Measurements from ENCODE around the gene RAB39A.

DNA sequence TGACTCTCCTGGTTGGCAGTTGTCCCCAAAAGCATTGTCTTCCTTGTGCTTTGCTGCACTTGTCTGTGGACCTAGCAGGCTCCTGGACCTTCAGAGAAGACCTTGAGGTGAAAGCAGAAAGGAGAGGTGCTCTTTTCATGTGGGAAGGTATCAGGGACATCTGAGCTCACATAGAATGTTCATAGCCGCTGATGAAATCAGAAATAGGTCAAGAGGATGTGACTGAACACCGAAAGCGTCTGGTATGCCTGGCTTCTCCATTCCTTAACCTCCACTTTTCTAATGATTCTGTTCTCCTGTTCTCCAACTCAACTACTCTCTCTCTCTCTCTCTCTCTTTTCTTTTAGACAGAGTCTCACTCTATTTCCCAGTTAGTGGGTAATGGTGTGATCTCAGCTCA is 74.2 kb downstream of the RAB39A start:
- TF ChIP-seq NFRKB (IDR thresholded peaks at IDR 0.05) = no peak
- TF ChIP-seq SP1 (IDR thresholded peaks at IDR 0.05) = no peak
- TF ChIP-seq ELF4 (IDR thresholded peaks at IDR 0.05) = no peak
- TF ChIP-seq ARNT (IDR thresholded peaks at IDR 0.05) = no peak
- TF ChIP-seq L3MBTL2 (conservative IDR thresholded peaks at IDR 0.05) = no peak
- no peak for TF ChIP-seq TARDBP (IDR thresholded peaks at IDR 0.05)
- no peak for TF ChIP-seq SUZ12 (IDR thresholded peaks at IDR 0.05)

Measured in HEK293T (cell line).